ENCODE data around the gene IRF9. TPM values are rescaled to one million over a fixed set of nuclear protein-coding genes. Genes with fewer than 3 reads are reported as not detected.

The IRF9 gene
- total RNA-seq, 1 experiment from 2014 or later, result 27.6 TPM

DNA sequence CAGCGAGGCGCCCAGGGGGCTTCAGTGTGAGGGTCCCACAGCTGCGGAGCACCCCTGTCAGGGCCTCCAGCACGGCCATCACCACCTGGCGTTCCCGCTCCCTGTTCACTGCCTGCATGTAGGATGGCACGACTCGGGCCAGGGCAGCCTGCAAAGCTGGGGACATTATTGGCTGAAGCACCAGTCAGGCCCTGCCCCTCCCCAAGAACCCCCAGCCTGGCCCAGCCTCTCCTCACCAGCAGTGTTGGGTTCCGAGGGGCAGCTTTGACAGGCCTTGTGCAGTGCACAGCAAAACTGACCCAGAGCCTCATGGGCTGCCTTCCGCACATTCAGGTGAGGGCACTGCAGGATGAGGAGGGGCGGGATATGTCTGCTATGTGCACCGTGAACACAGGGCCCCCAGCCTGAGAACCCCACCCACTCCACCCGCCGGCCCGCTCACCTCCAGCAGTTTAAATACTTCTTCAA, 22.0 kb downstream of the IRF9 start:
- no peak for DNase-seq
- Histone ChIP-seq H3T11ph (ENCODE audit: low read length) (no peak overlapping the region), H4K91ac (ENCODE audit: insufficient read length, low read depth, low read length) (no peak overlapping the region), H2BK20ac (ENCODE audit: low read depth, low read length, poor library complexity, severe bottlenecking) (no peak overlapping the region), H2BK15ac (ENCODE audit: low read depth, low read length) (no peak overlapping the region), H3K23me2 (ENCODE audit: insufficient read length, low read depth, low read length, poor library complexity, severe bottlenecking) (no peaks in the 10 kb centered on the region), H3K79me1 (ENCODE audit: insufficient read depth, low read depth, low read length, poor library complexity, severe bottlenecking) (peaks cover 4% of the 10 kb centered on the region), H3K18ac (ENCODE audit: insufficient read length, low read depth, low read length) (no peak overlapping the region), H3K14ac (ENCODE audit: insufficient read depth, low read length) (no peak overlapping the region), H4K5ac (ENCODE audit: insufficient read length, low read depth, low read length) (no peak overlapping the region), H2AFZ (ENCODE audit: low read length) (no peak overlapping the region), H2BK12ac (ENCODE audit: insufficient read length, low read depth, low read length) (no peak overlapping the region), H4K8ac (replicated peaks; ENCODE audit: insufficient read length, low read depth, low read length) (no peak overlapping the region), H3K4me2 (ENCODE audit: insufficient read depth, insufficient read length, low read length) (no peak overlapping the region), H2BK5ac (ENCODE audit: insufficient read length, low read length) (no peak overlapping the region), H3K9me3 (ENCODE audit: control insufficient read depth, low read depth, low read length) (no peaks in the 10 kb centered on the region), H2BK120ac (ENCODE audit: low read depth, low read length, poor library complexity, severe bottlenecking) (no peak overlapping the region), H3K23ac (ENCODE audit: insufficient read length, low read depth, low read length) (no peak overlapping the region), H2AK5ac (ENCODE audit: insufficient read length, low read length) (no peak overlapping the region), H3K79me2 (ENCODE audit: insufficient read depth, low read length) (no peaks in the 10 kb centered on the region), H3K9ac (ENCODE audit: extremely low read depth, insufficient read length, low read length) (no peak overlapping the region), H3K4ac (ENCODE audit: low read depth, low read length) (no peak overlapping the region), H3K27ac (ENCODE audit: insufficient read length, low read depth, low read length) (no peak overlapping the region), H4K20me1 (ENCODE audit: control insufficient read depth, insufficient read depth, insufficient read length) (no peaks in the 10 kb centered on the region), H3K56ac (ENCODE audit: insufficient read length, low read depth, low read length) (no peak overlapping the region), H3K4me1 (ENCODE audit: insufficient read depth, low read length) (no peaks in the 10 kb centered on the region; the same call in 1 of the 2 replicates), H3K27me3 (ENCODE audit: insufficient read depth, low read length) (no peaks in the 10 kb centered on the region)
- H3K27me3 Mint-ChIP-seq (ENCODE audit: low read depth), result no peaks in the 10 kb centered on the region; the same call in 1 of the 2 replicates
- no peaks in the 10 kb centered on the region for H3K9me3 Mint-ChIP-seq
- TF ChIP-seq, protein P1, sequence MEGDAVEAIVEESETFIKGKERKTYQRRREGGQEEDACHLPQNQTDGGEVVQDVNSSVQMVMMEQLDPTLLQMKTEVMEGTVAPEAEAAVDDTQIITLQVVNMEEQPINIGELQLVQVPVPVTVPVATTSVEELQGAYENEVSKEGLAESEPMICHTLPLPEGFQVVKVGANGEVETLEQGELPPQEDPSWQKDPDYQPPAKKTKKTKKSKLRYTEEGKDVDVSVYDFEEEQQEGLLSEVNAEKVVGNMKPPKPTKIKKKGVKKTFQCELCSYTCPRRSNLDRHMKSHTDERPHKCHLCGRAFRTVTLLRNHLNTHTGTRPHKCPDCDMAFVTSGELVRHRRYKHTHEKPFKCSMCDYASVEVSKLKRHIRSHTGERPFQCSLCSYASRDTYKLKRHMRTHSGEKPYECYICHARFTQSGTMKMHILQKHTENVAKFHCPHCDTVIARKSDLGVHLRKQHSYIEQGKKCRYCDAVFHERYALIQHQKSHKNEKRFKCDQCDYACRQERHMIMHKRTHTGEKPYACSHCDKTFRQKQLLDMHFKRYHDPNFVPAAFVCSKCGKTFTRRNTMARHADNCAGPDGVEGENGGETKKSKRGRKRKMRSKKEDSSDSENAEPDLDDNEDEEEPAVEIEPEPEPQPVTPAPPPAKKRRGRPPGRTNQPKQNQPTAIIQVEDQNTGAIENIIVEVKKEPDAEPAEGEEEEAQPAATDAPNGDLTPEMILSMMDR (conservative IDR thresholded peaks at IDR 0.05), result no peak
- no CpG with 5 or more reads among the region's 15 CpGs for WGBS (ENCODE audit: extremely low coverage, insufficient read length, low lambda C conversion rate)
- H3K4me1 Mint-ChIP-seq, result peaks cover 5 to 10% of the 10 kb centered on the region in 2 experiments; a peak in 3 of 4 replicates
- no peak overlapping the region for H3K27ac Mint-ChIP-seq
- no peak overlapping the region for H3K4me3 Mint-ChIP-seq
- H3K36me3 Mint-ChIP-seq (ENCODE audit: insufficient read depth in 1 of 3, low read depth in 3 of 3), result peaks cover 43 to 94% (median 79%) of the 10 kb centered on the region in 3 experiments

Measured in H9 (cell line).